ENCODE results near the gene HACD1.

DNA sequence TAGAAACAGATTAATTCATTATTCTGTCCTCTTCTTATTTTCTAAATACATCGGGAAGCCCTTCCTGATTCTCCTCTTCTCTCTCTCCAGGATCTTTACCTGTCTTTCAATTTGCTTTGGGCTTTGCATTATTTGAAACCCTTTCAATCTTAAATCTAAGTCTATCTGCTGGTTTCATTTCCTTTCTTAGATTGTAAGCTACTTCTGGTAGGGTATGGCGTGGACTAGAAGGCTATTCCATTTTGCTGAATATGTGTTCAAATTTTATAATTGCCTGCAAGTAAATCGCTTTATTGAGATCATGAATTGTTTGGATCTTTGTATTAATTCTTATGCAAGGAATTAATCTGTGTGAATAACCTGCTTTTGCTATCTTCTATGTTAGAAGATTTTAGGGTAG, 37.8 kb upstream of the HACD1 start:
- TF ChIP-seq, protein P1, sequence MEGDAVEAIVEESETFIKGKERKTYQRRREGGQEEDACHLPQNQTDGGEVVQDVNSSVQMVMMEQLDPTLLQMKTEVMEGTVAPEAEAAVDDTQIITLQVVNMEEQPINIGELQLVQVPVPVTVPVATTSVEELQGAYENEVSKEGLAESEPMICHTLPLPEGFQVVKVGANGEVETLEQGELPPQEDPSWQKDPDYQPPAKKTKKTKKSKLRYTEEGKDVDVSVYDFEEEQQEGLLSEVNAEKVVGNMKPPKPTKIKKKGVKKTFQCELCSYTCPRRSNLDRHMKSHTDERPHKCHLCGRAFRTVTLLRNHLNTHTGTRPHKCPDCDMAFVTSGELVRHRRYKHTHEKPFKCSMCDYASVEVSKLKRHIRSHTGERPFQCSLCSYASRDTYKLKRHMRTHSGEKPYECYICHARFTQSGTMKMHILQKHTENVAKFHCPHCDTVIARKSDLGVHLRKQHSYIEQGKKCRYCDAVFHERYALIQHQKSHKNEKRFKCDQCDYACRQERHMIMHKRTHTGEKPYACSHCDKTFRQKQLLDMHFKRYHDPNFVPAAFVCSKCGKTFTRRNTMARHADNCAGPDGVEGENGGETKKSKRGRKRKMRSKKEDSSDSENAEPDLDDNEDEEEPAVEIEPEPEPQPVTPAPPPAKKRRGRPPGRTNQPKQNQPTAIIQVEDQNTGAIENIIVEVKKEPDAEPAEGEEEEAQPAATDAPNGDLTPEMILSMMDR (IDR thresholded peaks at IDR 0.05), result no peak
- no peak for TF ChIP-seq EP300 (IDR thresholded peaks at IDR 0.05)
- TF ChIP-seq POLR2AphosphoS5 (IDR thresholded peaks at IDR 0.05), result no peak
- TF ChIP-seq POLR2A (IDR thresholded peaks at IDR 0.05; ENCODE audit: low read depth), result no peak

Measured in esophagus muscularis mucosa (tissue), 4 donors.